NT2/D1 (cell line): ENCODE results near the gene TFIP11.

Experiments used
- SUZ12 ChIP-seq: IDR thresholded peaks from 2 replicates; pipeline ENCODE4 v1.6.1; 2011; ENCODE audit not compliant: insufficient read length, insufficient read depth; ENCODE audit errors: extremely low read depth
- YY1 ChIP-seq: IDR thresholded peaks from 2 replicates; pipeline ENCODE4 v1.6.1; 2011; ENCODE audit not compliant: insufficient read length, insufficient read depth

GRCh38 chr22:26552466-26552865, 40.2 kb upstream of the TFIP11 start:
- no peak for TF ChIP-seq YY1
- TF ChIP-seq SUZ12: no peak
